SK-N-SH (cell line): ENCODE results near the gene FANCL. TPM values are rescaled to one million over a fixed set of nuclear protein-coding genes. Genes with fewer than 3 reads are reported as not detected.

ENCODE experiments used
- CTCF ChIA-PET: fragments of 300-600, 350-600 bp; formaldehyde crosslinking; extraction: SDS; loops from one replicate; lab custom pipeline; 2021; lab: Yijun Ruan, JAX
- POLR2A ChIA-PET: fragments of 350-600 bp; sonication (Branson Sonifier 250); formaldehyde crosslinking; extraction: SDS; loops from one replicate; lab custom pipeline; 2020; ENCODE audit warnings: antibody characterized with exemption, inconsistent platforms; lab: Yijun Ruan, JAX
- DNase-seq: peaks from one replicate; pipeline ENCODE4 v3.0.0; 2012
- H2AFZ ChIP-seq: fragments of 200-600 bp; sonication (generic); 2 replicates; pipeline ENCODE4 v1.8.1; 2016; ENCODE audit warnings: antibody characterized with exemption, mild to moderate bottlenecking, low read depth
- H3F3A ChIP-seq: fragments of 200-600 bp; sonication (generic); replicated peaks from 2 replicates; pipeline ENCODE3; 2016; ENCODE audit warnings: antibody characterized with exemption, mild to moderate bottlenecking; ENCODE audit not compliant: insufficient read depth
- H3K27ac ChIP-seq, 2 experiments: fragments of 200-500 bp in 1 of 2; fragments of 200-600 bp in 1 of 2; sonication (Bioruptor generic) in 1 of 2; sonication (generic), shearing (Covaris generic) in 1 of 2; 2 replicates each; pipeline versions ENCODE4 v1.5.1 to v1.6.1; 2014 to 2016; ENCODE audit warnings: low read depth in 2 of 2, inconsistent platforms in 1 of 2, low read length in 1 of 2, mild to moderate bottlenecking in 1 of 2, mixed read lengths in 1 of 2
- H3K27me3 ChIP-seq: fragments of 200-600 bp; sonication (generic), shearing (Covaris generic); 2 replicates; pipeline ENCODE4 v1.6.1; 2016; ENCODE audit warnings: mixed run types; ENCODE audit not compliant: insufficient read depth
- H3K36me3 ChIP-seq, 2 experiments: fragments of 200-500 bp in 1 of 2; fragments of 200-600 bp in 1 of 2; sonication (Bioruptor generic) in 1 of 2; sonication (generic) in 1 of 2; replicated peaks in 1 of 2; 2 replicates each; pipeline versions ENCODE3 to v1.5.1; 2014 to 2016; ENCODE audit warnings: low read length in 1 of 2, mild to moderate bottlenecking in 1 of 2; ENCODE audit not compliant: insufficient read depth in 2 of 2, control insufficient read depth in 1 of 2
- H3K4me1 ChIP-seq, 2 experiments: fragments of 200-500 bp in 1 of 2; fragments of 200-600 bp in 1 of 2; sonication (Bioruptor generic) in 1 of 2; sonication (generic), shearing (Covaris generic) in 1 of 2; 2 replicates each; pipeline versions ENCODE4 v1.5.1 to v1.6.1; 2014 to 2016; ENCODE audit warnings: low read depth in 1 of 2, low read length in 1 of 2, mixed run types in 1 of 2; ENCODE audit not compliant: insufficient read depth in 2 of 2, control insufficient read depth in 1 of 2
- H3K4me2 ChIP-seq: fragments of 200-600 bp; sonication (generic), shearing (Covaris generic); 2 replicates; pipeline ENCODE4 v1.6.1; 2017; ENCODE audit warnings: mixed run types
- H3K4me3 ChIP-seq, 2 experiments: fragments of 200-500 bp in 1 of 2; fragments of 200-600 bp in 1 of 2; sonication (Bioruptor generic) in 1 of 2; sonication (generic), shearing (Covaris generic) in 1 of 2; 2 replicates each; pipeline versions ENCODE4 v1.5.1 to v1.8.1; 2014 to 2016; ENCODE audit warnings: low read depth in 2 of 2, inconsistent platforms in 1 of 2, low read length in 1 of 2, mild to moderate bottlenecking in 1 of 2, mixed read lengths in 1 of 2, moderate library complexity in 1 of 2
- H3K79me2 ChIP-seq: fragments of 200-600 bp; sonication (generic); 2 replicates; pipeline ENCODE4 v1.8.1; 2017; ENCODE audit warnings: mild to moderate bottlenecking; ENCODE audit not compliant: insufficient read depth
- H3K9ac ChIP-seq: fragments of 200-600 bp; sonication (generic); 2 replicates; pipeline ENCODE4 v1.6.1; 2017; ENCODE audit warnings: mixed run types
- H3K9me2 ChIP-seq: fragments of 200-600 bp; sonication (generic); 2 replicates; pipeline ENCODE4 v1.6.1; 2017; ENCODE audit warnings: mixed run types
- H3K9me3 ChIP-seq: fragments of 200-600 bp; sonication (generic); 2 replicates; pipeline ENCODE4 v1.6.1; 2017; ENCODE audit warnings: mixed run types, mild to moderate bottlenecking, moderate library complexity
- H4K20me1 ChIP-seq: fragments of 200-600 bp; sonication (generic); 2 replicates; pipeline ENCODE4 v1.6.1; 2017; ENCODE audit warnings: mild to moderate bottlenecking, mixed run types; ENCODE audit not compliant: insufficient read depth
- CHD2 ChIP-seq: fragments of 150-350 bp; IDR thresholded peaks from 2 replicates; pipeline ENCODE4 v1.6.1; 2018; ENCODE audit warnings: low read length; ENCODE audit not compliant: partially characterized antibody
- ELF1 ChIP-seq: IDR thresholded peaks from 2 replicates; pipeline ENCODE4 v1.4.0; 2012
- EP300 ChIP-seq, 2 experiments: IDR thresholded peaks; 2 replicates each; pipeline versions ENCODE4 v1.4.0 to v1.6.1; 2012; ENCODE audit warnings: borderline replicate concordance in 1 of 2, low read depth in 1 of 2, low read length in 1 of 2
- EZH2phosphoT487 ChIP-seq: fragments of 200-600 bp; sonication (generic); IDR thresholded peaks from 2 replicates; pipeline ENCODE4 v1.6.1; 2017; ENCODE audit warnings: low read depth, mixed run types, mild to moderate bottlenecking, antibody characterized with exemption, moderate library complexity, borderline replicate concordance
- FOSL2 ChIP-seq: IDR thresholded peaks from 2 replicates; pipeline ENCODE4 v1.4.0; 2012; ENCODE audit warnings: low read depth, mild to moderate bottlenecking, moderate library complexity, borderline replicate concordance
- FOXM1 ChIP-seq: IDR thresholded peaks from 2 replicates; pipeline ENCODE4 v1.4.0; 2012; ENCODE audit warnings: low read depth, mild to moderate bottlenecking
- GATA2 ChIP-seq: sonication (generic); formaldehyde crosslinking; IDR thresholded peaks from 2 replicates; pipeline ENCODE4 v1.5.0; 2020; ENCODE audit warnings: mild to moderate bottlenecking, missing genetic modification reagents
- IRF3 ChIP-seq: fragments of 150-350 bp; IDR thresholded peaks from 2 replicates; pipeline ENCODE4 v1.6.1; 2016; ENCODE audit warnings: mild to moderate bottlenecking, low read depth, low read length
- JUND ChIP-seq: IDR thresholded peaks from 2 replicates; pipeline ENCODE4 v1.4.0; 2012
- MAX ChIP-seq: IDR thresholded peaks from 2 replicates; pipeline ENCODE4 v1.4.0; 2012; ENCODE audit warnings: low read depth
- MEF2A ChIP-seq: IDR thresholded peaks from 2 replicates; pipeline ENCODE4 v1.4.0; 2012; ENCODE audit warnings: low read depth, borderline replicate concordance
- MXI1 ChIP-seq: IDR thresholded peaks from 2 replicates; pipeline ENCODE4 v1.6.1; 2012; ENCODE audit warnings: mild to moderate bottlenecking, low read depth, low read length, improper control_type of control experiment
- NFIC ChIP-seq: IDR thresholded peaks from 2 replicates; pipeline ENCODE4 v1.4.0; 2012; ENCODE audit warnings: borderline replicate concordance
- NRF1 ChIP-seq: IDR thresholded peaks from 2 replicates; pipeline ENCODE4 v1.6.1; 2012; ENCODE audit warnings: low read depth, mild to moderate bottlenecking, low read length
- PBX3 ChIP-seq: IDR thresholded peaks from 2 replicates; pipeline ENCODE4; 2012
- POLR2AphosphoS5 ChIP-seq: IDR thresholded peaks from 2 replicates; pipeline ENCODE4 v1.6.1; 2012; ENCODE audit warnings: low read depth, low read length
- RCOR1 ChIP-seq: fragments of 150-350 bp; IDR thresholded peaks from 2 replicates; pipeline ENCODE4 v1.6.1; 2017; ENCODE audit warnings: antibody characterized with exemption, low read length
- RXRA ChIP-seq: IDR thresholded peaks from 2 replicates; pipeline ENCODE4 v1.4.0; 2012; ENCODE audit warnings: low read depth, mild to moderate bottlenecking, borderline replicate concordance
- TCF12 ChIP-seq: IDR thresholded peaks from 2 replicates; pipeline ENCODE4 v1.4.0; 2012
- TEAD4 ChIP-seq: IDR thresholded peaks from 2 replicates; pipeline ENCODE4 v1.4.0; 2012; ENCODE audit warnings: mild to moderate bottlenecking, borderline replicate concordance; ENCODE audit not compliant: insufficient read depth
- YY1 ChIP-seq: IDR thresholded peaks from 2 replicates; pipeline ENCODE4 v1.4.0; 2012; ENCODE audit warnings: low read depth, mild to moderate bottlenecking
- WGBS: methylation state at CpG from one replicate; pipeline ENCODE4 v1.1.6; 2017; ENCODE audit warnings: low lambda C conversion rate; 5-methylcytosine and 5-hydroxymethylcytosine counted together
- polyA plus RNA-seq, 3 experiments: library from polyadenylated mRNA; depleted of rRNA; stranded (reverse); fragments of >200 nt; gene quantifications; 2 replicates each; pipeline ENCODE4 v1.2.3, GENCODE V29; 2012
- TF ChIP-seq, protein P1 (sequence below): IDR thresholded peaks from 2 replicates; pipeline ENCODE4 v1.4.0; 2012; ENCODE audit warnings: low read depth, borderline replicate concordance

The FANCL gene
- polyA plus RNA-seq, 1 of the 3 experiments (the other 2 are of a cell fraction): 11.8 TPM

DNA sequence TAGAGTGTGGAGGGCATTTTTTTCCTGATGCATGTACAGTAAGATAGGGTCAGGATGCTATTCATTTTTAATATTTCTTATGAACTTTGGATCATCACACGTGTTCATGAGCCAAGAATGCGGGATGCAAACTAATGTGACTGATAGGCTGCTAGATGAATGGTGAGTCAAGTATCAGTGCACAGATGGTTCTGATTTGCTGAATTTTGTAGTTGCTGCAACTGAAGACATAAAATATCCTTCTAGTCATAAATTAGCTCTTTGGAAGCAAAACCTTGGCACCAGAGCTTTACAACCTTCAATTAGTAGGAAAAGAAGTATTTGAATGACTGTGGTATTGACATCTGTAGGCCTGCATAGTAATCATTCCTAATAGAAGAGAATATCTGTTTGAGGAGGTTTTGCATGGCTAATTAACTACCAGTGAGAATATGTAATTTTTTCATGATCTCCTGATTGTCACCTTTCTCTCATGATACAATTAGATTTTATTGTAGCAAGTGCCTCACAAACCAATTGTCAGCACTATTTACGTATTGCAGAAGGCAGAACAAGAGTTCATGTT lies 100.5 kb downstream of the FANCL start:
- Histone ChIP-seq H3K4me1 (peaks cover 9 to 13% of the 10 kb centered on the region in 2 experiments; a peak in 2 of 4 replicates), H3K9me2 (0 out of 2 replicates have a peak, but pooled peaks cover 5% of the 10 kb centered on the region), H3K4me2 (no peak overlapping the region; the same call in 1 of the 2 replicates), H3K27me3 (no peaks in the 10 kb centered on the region), H3K9me3 (no peaks in the 10 kb centered on the region), H3K4me3 (no peak overlapping the region), H3K36me3 (no peaks in the 10 kb centered on the region), H4K20me1 (no peaks in the 10 kb centered on the region), H2AFZ (no peak overlapping the region), H3K79me2 (no peaks in the 10 kb centered on the region), H3K9ac (no peak overlapping the region), H3F3A (peaks cover 36% of the 10 kb centered on the region), H3K27ac (peak overlapping the region in 1 of 2 experiments; percentile 25; a peak in 2 of 4 replicates)
- TF ChIP-seq RCOR1 (no peak), TEAD4 (peak; percentile 94), PBX3 (peak; percentile 98), MXI1 (no peak), CHD2 (no peak), FOXM1 (peak; percentile 62; the same call in 1 of the 2 replicates), EZH2phosphoT487 (no peak), POLR2AphosphoS5 (peak; percentile 92), EP300 (IDR thresholded peaks at IDR 0.05; ENCODE audit: borderline replicate concordance in 1 of 2, low read depth in 1 of 2, low read length in 1 of 2) (peak; percentile 78 to 97; a peak in 3 of 4 replicates), YY1 (0 out of 2 replicates have a peak, but pooled peaks have one; percentile 26), JUND (peak; percentile 94), MAX (peak; percentile 56), MEF2A (peak; percentile 85; the same call in 1 of the 2 replicates), RXRA (peak; percentile 84), GATA2 (CRISPR knock-in tag) (no peak), NRF1 (no peak), IRF3 (no peak), NFIC (peak; percentile 99), TCF12 (peak; percentile 100), ELF1 (peak; percentile 11; the same call in 1 of the 2 replicates), FOSL2 (peak; percentile 87)
- TF ChIP-seq, protein P1, sequence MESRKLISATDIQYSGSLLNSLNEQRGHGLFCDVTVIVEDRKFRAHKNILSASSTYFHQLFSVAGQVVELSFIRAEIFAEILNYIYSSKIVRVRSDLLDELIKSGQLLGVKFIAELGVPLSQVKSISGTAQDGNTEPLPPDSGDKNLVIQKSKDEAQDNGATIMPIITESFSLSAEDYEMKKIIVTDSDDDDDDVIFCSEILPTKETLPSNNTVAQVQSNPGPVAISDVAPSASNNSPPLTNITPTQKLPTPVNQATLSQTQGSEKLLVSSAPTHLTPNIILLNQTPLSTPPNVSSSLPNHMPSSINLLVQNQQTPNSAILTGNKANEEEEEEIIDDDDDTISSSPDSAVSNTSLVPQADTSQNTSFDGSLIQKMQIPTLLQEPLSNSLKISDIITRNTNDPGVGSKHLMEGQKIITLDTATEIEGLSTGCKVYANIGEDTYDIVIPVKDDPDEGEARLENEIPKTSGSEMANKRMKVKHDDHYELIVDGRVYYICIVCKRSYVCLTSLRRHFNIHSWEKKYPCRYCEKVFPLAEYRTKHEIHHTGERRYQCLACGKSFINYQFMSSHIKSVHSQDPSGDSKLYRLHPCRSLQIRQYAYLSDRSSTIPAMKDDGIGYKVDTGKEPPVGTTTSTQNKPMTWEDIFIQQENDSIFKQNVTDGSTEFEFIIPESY: peak; percentile 70
- WGBS: 40% methylated on average over 3 of the region's 3 CpGs
- ChIA-PET CTCF (interaction anchor here (1.1 kb wide), 1 partner anchor 9 kb away, joined by 5 read pairs; no protein-coding TSS in a partner anchor), POLR2A (no interaction called here)
- no peak for DNase-seq
